GM19455 (cell line): ENCODE data around the gene MFSD2A.
"Not testable (repeated sequence)": the region's sequence is repeated elsewhere in the genome, so short reads cannot be mapped to it uniquely, and the experiment has no call there.

ENCODE experiments used
- ATAC-seq: cut with Tn5 transposase; IDR thresholded peaks from one replicate; pipeline ENCODE4 v1.9.1; 2021; ENCODE audit not compliant: unreplicated experiment

MFSD2A gene

DNA sequence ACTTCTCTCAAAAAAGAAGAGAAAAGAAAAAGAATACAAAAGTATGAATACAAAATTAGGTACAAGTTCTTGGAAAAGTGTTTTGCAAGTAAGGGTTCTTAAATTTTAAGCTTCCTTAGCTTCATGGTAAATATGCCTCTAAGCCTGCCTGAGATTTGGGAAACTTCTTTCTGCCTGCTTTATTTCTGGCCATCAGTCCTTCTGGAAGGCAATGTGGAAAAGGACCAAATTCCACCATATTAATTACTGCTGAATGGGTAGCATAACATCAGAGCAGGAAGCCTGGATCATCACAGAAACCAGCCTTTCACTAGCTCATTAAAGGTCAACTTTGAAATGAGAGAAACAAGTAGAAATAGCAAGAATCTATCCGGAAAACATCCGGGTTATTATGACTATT, 46.5 kb downstream of the MFSD2A start:
- no peak for ATAC-seq

- peak; percentile 76 for ATAC-seq
Observed at GRCh38 chr1:40003156-40004093, 48.5 kb downstream of the MFSD2A start.

DNA sequence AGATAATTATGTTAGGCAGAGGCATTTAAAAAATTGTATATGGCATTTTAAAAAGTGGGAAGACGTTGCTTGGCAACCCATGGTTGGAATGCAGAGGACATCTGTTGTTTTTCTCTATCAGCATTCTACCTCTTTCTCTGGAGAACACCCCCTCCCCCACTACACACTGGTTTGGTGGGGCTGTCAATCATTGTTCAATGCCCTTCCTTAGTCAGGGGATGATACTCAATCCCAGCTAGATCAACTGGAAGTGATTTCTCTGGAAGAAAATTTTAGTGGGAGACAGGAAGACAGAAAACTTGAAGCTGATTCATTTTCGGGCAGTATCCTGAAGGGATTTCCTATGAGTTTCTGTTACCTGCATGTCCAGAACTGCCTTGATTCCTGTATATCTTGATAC, 49.9 kb downstream of the MFSD2A start:
- no peak for ATAC-seq

DNA sequence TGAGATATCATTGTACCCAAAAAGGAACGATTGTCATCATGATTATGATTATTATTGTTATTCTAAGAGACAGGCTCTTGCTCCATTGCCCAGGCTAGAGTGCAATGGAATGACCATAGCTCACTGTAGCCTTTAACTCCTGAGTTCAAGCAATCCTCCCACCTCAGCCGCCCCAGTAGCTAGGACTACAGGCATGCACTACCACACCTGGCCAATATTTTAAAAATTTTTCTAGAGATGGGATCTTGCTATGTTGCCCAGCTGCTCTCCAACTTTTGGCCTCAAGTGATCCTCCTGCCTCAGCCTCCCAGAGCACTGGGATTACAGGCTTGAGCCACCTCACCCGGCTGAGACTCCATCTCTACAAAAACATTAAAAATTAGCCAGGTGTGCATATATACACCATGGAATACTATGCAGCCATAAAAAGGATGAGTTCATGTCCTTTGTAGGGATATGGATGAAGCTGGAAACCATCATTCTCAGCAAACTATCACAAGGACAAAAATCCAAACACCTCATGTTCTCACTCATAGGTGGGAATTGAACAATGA, 52.6 kb downstream of the MFSD2A start:
- not testable (repeated sequence) for ATAC-seq

- no peak for ATAC-seq
Observed at GRCh38 chr1:40011198-40011597, 56.3 kb downstream of the MFSD2A start.

DNA sequence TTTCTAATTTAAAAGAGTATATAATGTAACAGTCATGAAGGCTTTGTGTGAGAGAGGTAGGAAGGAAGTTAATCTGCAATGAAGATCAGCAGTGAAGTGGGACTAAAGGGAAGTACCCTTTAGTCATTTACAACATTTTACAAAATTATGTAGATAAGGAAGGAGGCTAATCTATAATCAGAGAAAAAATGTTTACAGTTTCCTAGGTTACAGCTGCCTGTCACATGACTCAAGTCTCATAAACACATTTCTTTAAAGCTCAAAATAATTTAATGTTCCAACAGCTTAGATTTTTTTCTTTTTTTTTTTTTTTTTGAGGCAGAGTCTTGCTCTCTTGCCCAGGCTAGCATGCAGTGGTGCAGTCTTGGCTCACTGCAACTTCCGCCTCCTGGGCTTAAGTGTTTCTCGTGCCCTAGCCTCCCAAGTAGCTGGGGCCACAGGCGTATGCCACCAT, 59.3 kb downstream of the MFSD2A start:
- no peak for ATAC-seq

DNA sequence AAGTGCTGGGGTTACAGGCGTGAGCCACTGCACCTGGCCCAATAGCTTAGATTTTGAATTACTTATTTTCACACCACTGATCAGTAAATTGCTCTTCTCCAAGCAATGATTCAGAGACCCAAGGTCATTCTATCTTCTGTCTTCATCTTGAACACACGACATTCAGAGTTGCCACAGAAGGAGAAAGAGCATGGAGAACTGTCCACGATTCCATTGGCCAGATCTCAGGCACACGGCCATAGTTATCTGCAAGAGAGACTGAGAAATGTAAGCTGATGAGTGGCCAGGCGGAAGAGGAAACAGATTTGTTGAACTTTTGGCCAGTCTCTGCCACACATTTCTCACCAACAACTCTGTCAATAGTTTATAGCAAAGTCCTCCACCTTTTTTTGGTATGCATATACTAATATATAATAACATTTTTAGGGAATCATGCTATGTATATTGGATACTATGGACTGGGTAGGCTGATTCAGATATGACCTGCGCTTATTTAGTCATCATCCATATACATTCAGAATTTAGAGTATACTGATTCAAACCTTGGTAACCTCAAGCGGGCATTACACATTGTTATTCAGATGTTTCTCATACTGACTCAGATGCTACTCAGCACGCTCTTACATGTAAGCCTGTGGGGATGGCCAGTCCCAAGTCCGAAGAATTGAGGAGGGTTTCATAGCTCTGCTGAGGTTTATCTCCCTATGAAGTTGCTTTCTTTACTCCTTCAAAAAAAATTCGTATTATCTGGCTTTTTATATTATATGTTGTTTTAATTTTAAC, 60.1 kb downstream of the MFSD2A start:
- no peak for ATAC-seq

DNA sequence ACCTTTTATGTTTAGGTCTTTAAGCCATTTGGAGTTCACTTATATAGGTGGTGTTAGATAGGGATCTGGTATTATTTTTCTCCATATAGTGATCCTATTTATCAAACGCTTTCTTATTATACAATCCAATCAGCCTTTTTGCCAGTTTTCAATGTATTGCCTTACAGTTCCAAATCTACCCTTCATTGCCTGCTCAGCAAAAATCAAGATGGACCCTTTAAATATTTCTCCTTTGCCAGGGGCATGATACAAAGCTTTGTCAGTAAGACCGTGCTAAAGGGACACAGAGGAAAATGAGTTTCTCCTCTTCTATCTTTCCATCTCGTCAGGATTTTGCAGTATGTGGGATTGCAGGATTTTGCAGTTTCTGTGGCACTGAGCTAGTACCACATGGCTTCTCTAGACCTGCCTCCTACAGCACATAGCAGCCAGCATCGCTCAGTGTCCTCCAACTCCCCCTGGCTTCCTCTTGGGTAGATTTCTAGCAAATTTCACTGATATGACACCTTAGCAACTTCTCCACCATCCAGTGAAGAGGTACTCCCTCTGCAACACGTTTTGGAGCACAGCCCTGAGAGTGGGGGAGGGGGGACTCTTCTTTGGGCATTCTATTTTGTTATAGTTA, 63.1 kb downstream of the MFSD2A start:
- no peak for ATAC-seq
